Measurements from ENCODE around the gene SETD6. TPM values are rescaled to one million over a fixed set of nuclear protein-coding genes. Genes with fewer than 3 reads are reported as not detected.

Gene SETD6
- total RNA-seq, 1 donor from 2014 or later: 25.0 TPM

DNA sequence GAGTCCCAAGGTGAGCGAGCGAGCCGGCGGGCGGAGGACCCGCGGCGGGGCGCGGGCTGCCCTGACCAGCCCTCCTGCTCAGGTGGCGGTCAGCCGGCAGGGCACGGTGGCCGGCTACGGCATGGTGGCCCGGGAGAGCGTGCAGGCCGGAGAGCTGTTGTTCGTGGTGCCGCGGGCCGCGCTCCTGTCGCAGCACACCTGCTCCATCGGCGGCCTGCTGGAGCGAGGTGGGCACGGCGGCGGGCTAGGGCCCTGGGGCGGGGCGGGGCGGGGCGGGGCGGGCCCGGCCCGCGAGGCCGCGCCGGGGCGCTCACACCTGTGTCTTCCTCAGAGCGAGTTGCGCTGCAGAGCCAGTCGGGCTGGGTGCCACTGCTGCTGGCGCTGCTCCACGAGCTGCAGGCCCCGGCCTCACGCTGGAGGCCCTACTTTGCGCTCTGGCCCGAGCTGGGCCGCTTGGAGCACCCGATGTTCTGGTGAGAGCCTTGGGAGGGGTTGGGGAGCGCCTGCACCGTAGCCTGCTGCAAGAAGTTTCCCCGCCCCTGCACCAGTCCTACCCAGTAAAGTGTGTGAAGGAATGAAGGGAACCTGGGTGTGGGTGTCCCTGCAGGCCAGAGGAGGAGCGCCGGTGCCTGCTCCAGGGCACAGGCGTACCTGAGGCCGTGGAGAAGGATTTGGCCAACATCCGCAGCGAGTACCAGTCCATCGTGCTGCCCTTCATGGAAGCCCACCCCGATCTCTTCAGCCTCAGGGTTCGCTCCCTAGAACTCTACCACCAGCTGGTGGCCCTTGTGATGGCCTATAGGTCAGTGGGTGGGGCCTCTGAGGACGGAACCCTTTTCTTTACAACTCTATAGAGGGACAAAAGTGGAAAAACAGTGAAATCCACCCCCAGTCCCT lies 802 bp downstream of the SETD6 start:
- peak overlapping the region; percentile 93 for H3K4me3 ChIP-seq (ENCODE audit: low read depth, low read length)
- TF ChIP-seq, protein P1, sequence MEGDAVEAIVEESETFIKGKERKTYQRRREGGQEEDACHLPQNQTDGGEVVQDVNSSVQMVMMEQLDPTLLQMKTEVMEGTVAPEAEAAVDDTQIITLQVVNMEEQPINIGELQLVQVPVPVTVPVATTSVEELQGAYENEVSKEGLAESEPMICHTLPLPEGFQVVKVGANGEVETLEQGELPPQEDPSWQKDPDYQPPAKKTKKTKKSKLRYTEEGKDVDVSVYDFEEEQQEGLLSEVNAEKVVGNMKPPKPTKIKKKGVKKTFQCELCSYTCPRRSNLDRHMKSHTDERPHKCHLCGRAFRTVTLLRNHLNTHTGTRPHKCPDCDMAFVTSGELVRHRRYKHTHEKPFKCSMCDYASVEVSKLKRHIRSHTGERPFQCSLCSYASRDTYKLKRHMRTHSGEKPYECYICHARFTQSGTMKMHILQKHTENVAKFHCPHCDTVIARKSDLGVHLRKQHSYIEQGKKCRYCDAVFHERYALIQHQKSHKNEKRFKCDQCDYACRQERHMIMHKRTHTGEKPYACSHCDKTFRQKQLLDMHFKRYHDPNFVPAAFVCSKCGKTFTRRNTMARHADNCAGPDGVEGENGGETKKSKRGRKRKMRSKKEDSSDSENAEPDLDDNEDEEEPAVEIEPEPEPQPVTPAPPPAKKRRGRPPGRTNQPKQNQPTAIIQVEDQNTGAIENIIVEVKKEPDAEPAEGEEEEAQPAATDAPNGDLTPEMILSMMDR (conservative IDR thresholded peaks at IDR 0.05; ENCODE audit: low read depth, low read length): no peak
- DNase-seq (ENCODE audit: low read depth): no peak

DNA sequence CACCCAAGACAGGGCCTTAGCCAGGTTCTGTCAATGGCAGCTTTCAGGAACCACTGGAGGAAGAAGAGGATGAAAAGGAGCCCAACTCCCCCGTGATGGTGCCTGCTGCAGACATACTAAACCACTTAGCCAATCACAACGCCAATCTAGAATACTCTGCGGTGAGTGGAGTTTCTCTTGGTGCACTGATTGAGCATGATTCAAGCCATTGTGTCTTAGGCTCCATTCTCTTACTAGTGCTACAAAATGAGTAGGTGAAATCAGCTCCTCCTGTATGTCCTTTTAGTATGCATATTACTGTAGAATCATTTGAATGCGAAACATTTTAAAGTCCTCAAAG lies 1.4 kb downstream of the SETD6 start:
- no peak overlapping the region for H3K4me3 ChIP-seq (ENCODE audit: low read depth, low read length)
- DNase-seq (ENCODE audit: low read depth): no peak
- TF ChIP-seq, protein P1 (conservative IDR thresholded peaks at IDR 0.05; ENCODE audit: low read depth, low read length): no peak

DNA sequence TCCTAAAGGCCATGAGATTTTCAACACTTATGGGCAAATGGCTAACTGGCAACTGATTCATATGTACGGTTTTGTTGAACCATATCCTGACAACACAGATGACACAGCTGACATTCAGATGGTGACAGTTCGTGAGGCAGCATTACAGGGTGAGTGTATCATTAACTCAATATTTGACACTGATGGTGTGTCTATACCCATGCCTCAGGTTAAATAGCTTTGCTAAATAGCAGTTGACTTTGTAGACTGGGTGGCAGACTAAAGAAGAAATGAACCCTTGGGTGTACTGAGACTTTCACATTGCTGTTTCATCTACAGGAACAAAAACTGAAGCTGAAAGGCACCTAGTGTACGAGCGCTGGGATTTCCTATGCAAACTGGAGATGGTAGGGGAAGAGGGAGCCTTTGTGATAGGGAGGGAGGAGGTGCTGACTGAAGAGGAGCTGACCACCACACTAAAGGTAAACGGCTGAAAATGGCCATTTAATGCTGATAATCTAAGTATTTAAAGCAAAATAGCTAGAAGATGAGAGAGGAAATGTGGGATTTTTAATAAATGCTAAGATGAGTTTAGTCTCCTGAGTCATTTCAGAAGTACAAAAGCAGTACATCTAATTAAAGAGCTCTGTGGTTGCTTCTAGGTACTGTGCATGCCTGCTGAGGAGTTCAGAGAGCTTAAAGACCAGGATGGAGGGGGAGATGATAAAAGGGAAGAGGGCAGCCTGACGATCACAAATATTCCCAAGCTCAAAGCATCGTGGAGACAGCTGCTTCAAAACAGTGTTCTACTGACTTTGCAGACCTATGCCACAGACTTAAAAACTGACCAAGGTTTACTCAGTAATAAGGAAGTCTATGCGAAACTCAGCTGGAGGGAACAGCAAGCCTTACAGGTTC lies 3.0 kb downstream of the SETD6 start:
- TF ChIP-seq, protein P1 (conservative IDR thresholded peaks at IDR 0.05; ENCODE audit: low read depth, low read length): no peak
- no peak for DNase-seq (ENCODE audit: low read depth)
- no peak overlapping the region for H3K4me3 ChIP-seq (ENCODE audit: low read depth, low read length)

DNA sequence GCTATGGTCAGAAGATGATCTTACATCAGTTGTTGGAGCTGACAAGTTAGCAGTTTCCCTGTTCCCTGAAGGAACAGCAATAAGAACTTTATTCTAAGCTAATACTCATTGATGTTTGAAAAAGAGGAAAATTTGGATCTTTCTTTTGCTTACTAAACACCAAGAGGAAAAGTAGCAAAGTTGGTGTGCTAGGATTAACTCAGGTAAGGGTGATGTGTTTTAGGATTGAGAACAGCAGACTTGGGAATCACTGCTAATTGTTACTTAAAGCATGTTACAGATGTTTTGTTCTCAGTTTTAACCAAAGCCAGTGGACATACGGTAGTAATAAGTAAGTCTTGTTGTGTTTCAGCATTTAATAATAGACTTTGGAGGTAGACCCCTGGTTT lies 3.7 kb downstream of the SETD6 start:
- H3K4me3 ChIP-seq (ENCODE audit: low read depth, low read length): no peak overlapping the region
- DNase-seq (ENCODE audit: low read depth): no peak
- TF ChIP-seq, protein P1 (conservative IDR thresholded peaks at IDR 0.05; ENCODE audit: low read depth, low read length): no peak

DNA sequence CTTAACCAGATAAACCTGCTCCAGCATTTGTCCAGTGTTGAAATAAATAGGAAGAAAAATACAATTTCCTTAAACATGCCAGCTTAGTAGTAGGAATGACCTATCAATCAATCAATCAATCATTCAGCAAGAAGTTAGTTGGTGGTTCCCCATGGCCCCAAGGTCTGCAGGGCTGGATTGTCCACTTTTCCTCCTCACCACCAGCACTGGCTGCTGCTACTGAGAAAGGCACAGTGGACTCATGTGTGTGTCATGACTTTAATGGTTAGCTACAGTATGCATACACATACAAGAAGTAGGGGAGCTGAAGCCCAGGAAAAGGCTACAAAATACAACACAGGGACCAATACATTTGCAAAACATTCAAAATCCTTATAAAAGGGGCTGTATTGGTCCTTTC lies 4.4 kb downstream of the SETD6 start:
- no peak overlapping the region for H3K4me3 ChIP-seq (ENCODE audit: low read depth, low read length)
- TF ChIP-seq, protein P1 (conservative IDR thresholded peaks at IDR 0.05; ENCODE audit: low read depth, low read length): no peak

DNA sequence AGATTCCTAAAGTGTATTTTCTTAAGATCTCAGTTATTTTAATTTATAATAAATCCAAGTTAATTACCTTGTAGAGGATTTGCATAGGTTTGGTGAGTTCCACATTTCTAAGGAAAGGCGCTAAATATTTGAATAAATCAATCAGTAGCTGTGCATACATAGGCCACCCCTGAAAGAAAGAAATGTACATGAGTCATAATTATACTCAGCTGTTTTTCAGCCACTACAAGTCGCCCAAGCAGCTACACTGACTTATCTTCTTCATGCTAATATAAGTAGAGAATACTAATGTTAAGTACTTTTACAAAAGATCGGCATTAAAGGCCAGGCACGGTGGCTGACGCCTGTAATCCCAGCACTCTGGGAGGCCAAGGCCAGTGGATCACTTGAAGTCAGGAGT lies 14.9 kb downstream of the SETD6 start:
- no peak overlapping the region for H3K4me3 ChIP-seq (ENCODE audit: low read depth, low read length)
- DNase-seq (ENCODE audit: low read depth): no peak
- TF ChIP-seq, protein P1 (conservative IDR thresholded peaks at IDR 0.05; ENCODE audit: low read depth, low read length): no peak

More for the DNA sequence above, 4.4 kb downstream of the SETD6 start:
- DNase-seq (ENCODE audit: low read depth): no peak

All from epithelial cell of proximal tubule (primary cell).